GM19452 (cell line): ENCODE data around the gene RASGRP2.
A peak's percentile ranks its signal among the peaks of the same experiment; 100 is the strongest.

ENCODE experiments used
- ATAC-seq: cut with Tn5 transposase; IDR thresholded peaks from one replicate; pipeline ENCODE4 v1.9.1; 2021; ENCODE audit not compliant: unreplicated experiment

RASGRP2 gene

GRCh38 chr11:64757549-64758329, 13.8 kb upstream of the RASGRP2 start:
- ATAC-seq, result no peak

- ATAC-seq, result no peak
These were observed 11.9 kb upstream of the RASGRP2 start for GRCh38 chr11:64755681-64756361.

GRCh38 chr11:64754919-64755662, 11.1 kb upstream of the RASGRP2 start:
- ATAC-seq, result no peak

GRCh38 chr11:64754124-64754918, 10.4 kb upstream of the RASGRP2 start:
- no peak for ATAC-seq

- ATAC-seq, result no peak
These were observed 9.6 kb upstream of the RASGRP2 start for GRCh38 chr11:64753380-64754123.

- no peak for ATAC-seq
These were observed 9.1 kb upstream of the RASGRP2 start for GRCh38 chr11:64753019-64753379.

- no peak for ATAC-seq
These were observed 8.4 kb upstream of the RASGRP2 start for GRCh38 chr11:64752175-64752970.

- ATAC-seq, result no peak
These were observed 7.6 kb upstream of the RASGRP2 start for GRCh38 chr11:64751580-64751979.

GRCh38 chr11:64751136-64751535, 7.2 kb upstream of the RASGRP2 start:
- ATAC-seq, result no peak

GRCh38 chr11:64750361-64751054, 6.6 kb upstream of the RASGRP2 start:
- no peak for ATAC-seq

GRCh38 chr11:64747961-64748665, 4.2 kb upstream of the RASGRP2 start:
- ATAC-seq, result no peak

- no peak for ATAC-seq
These were observed 2.5 kb upstream of the RASGRP2 start for GRCh38 chr11:64746486-64746885.

- ATAC-seq, result peak; percentile 34
These were observed 1.8 kb upstream of the RASGRP2 start for GRCh38 chr11:64745521-64746328.

GRCh38 chr11:64745189-64745520, 1.2 kb upstream of the RASGRP2 start:
- no peak for ATAC-seq

- no peak for ATAC-seq
These were observed 724 bp upstream of the RASGRP2 start for GRCh38 chr11:64744544-64745188.

GRCh38 chr11:64742889-64743590, 902 bp downstream of the RASGRP2 start:
- no peak for ATAC-seq
